Measurements from ENCODE around the gene BMP7.

The BMP7 gene

GRCh38 chr20:57128044-57128757, 138.2 kb downstream of the BMP7 start:
- TF ChIP-seq CTCF (IDR thresholded peaks at IDR 0.05; ENCODE audit: insufficient read depth, low read depth, low read length, missing control alignments) = no peak
- DNase-seq (ENCODE audit: low read depth) = no peak
- no peak overlapping the region for H3K4me3 ChIP-seq (ENCODE audit: low read depth, low read length)

DNA sequence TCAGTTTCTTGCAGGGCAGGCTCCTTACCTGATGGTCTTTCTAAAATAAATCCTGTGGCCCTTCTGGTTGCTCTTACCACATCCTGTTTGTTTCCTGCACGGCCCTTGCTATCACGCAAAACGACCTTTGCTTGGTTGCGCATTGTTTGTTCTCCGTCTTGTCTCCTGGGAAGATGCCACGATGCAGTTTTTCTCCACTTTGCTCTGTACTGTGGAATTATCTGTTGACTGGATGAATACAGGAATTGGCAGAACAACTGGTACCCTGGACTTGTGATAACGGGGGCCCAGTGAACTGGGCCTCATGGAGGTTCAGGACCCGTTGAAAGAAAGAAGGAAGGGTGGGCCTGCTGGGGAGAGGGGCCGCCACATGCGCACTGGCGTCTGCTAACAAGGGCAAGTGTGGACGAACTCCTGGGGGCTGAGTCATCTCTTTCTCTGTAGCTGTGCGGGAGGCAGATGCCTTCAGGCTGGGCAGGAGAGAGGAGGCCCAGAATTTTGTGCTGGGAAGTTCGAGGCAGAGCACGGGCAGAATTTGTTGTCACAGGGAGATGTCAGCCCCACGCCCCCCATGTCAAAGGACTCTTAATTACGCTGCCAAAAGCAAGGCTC, 139.9 kb downstream of the BMP7 start:
- DNase-seq (ENCODE audit: low read depth) = peak; percentile 30
- TF ChIP-seq CTCF (IDR thresholded peaks at IDR 0.05; ENCODE audit: insufficient read depth, low read depth, low read length, missing control alignments) = no peak
- no peak overlapping the region for H3K4me3 ChIP-seq (ENCODE audit: low read depth, low read length)

DNA sequence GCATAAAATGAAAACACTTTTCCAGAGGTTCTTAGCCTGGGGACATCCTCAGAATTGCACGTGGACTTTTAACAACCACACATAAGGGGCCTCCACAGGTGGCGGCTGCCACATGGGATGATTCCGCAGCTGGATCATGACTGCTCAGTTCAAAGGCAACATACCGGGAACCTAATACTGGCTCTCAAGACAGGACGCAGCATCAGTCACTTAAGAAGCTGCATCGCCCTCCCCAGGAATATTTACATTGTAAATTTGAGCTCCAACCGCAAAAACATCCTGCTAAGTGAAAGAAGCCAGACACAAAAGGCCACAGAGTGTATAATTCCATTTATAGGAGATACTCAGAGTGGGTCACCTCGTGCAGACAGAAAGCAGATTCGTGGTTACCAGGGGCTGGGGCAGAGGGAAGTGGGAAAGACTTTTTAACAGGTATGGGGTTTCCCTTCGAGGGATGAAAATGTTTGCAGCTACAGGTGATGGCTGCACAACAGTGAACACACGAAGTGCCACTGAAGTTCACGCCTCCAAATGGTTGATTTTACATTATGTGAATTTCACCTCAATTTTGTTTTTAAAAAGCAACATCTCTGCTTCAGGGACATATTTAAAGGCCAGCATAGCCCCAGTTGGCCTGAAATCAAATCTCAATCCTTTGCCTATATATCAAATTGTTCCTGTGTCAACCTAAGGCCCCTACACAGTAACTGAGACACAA, 141.5 kb downstream of the BMP7 start:
- H3K4me3 ChIP-seq (ENCODE audit: low read depth, low read length) = no peak overlapping the region
- peak; percentile 42 for DNase-seq (ENCODE audit: low read depth)
- no peak for TF ChIP-seq CTCF (IDR thresholded peaks at IDR 0.05; ENCODE audit: insufficient read depth, low read depth, low read length, missing control alignments)

- DNase-seq (ENCODE audit: low read depth) = no peak
- no peak overlapping the region for H3K4me3 ChIP-seq (ENCODE audit: low read depth, low read length)
- no peak for TF ChIP-seq CTCF (IDR thresholded peaks at IDR 0.05; ENCODE audit: insufficient read depth, low read depth, low read length, missing control alignments)
These were observed 142.1 kb downstream of the BMP7 start for GRCh38 chr20:57124366-57124765.

- H3K4me3 ChIP-seq (ENCODE audit: low read depth, low read length) = no peak overlapping the region
- no peak for TF ChIP-seq CTCF (IDR thresholded peaks at IDR 0.05; ENCODE audit: insufficient read depth, low read depth, low read length, missing control alignments)
- DNase-seq (ENCODE audit: low read depth) = no peak
These were observed 142.9 kb downstream of the BMP7 start for GRCh38 chr20:57123504-57123903.

GRCh38 chr20:57122536-57123489, 143.6 kb downstream of the BMP7 start:
- no peak overlapping the region for H3K4me3 ChIP-seq (ENCODE audit: low read depth, low read length)
- no peak for DNase-seq (ENCODE audit: low read depth)
- no peak for TF ChIP-seq CTCF (IDR thresholded peaks at IDR 0.05; ENCODE audit: insufficient read depth, low read depth, low read length, missing control alignments)

All from GM12865 (cell line).